Keratinocyte (primary cell): Measurements from ENCODE around the gene GDF3. TPM values are rescaled to one million over a fixed set of nuclear protein-coding genes. Genes with fewer than 3 reads are reported as not detected.

Experiments used
- DNase-seq: peaks from one replicate; pipeline ENCODE4 v3.0.0-alpha.2; 2011; ENCODE audit warnings: low read depth, missing footprints, low spot score
- FAIRE-seq: peaks from 2 replicates; lab custom pipeline; 2011; peaks lifted over from hg19 to GRCh38; lab: Jason Lieb, UNC
- H2AFZ ChIP-seq: 2 replicates; pipeline ENCODE4 v1.6.0; 2012; ENCODE audit warnings: low read length, control low read depth, inconsistent platforms; ENCODE audit not compliant: control insufficient read depth
- H3K27ac ChIP-seq: 2 replicates; pipeline ENCODE4 v1.5.1; 2011; ENCODE audit warnings: low read length; ENCODE audit not compliant: control insufficient read depth, insufficient read depth
- H3K27me3 ChIP-seq: 3 replicates; pipeline ENCODE4 v1.6.0; 2011; ENCODE audit warnings: low read length; ENCODE audit not compliant: control insufficient read depth, insufficient read depth; ENCODE audit errors: extremely low read depth
- H3K36me3 ChIP-seq, 2 experiments: 2 replicates in 1 of 2; 3 replicates in 1 of 2; pipeline ENCODE4 v1.5.1; 2011; ENCODE audit warnings: low read length in 2 of 2, mild to moderate bottlenecking in 1 of 2; ENCODE audit not compliant: control insufficient read depth in 2 of 2, insufficient read depth in 2 of 2; ENCODE audit errors: extremely low read depth in 1 of 2
- H3K4me1 ChIP-seq: 3 replicates; pipeline ENCODE4 v1.5.1; 2011; ENCODE audit warnings: low read length; ENCODE audit not compliant: control insufficient read depth, insufficient read depth; ENCODE audit errors: extremely low read depth
- H3K4me2 ChIP-seq: 3 replicates; pipeline ENCODE4 v1.6.0; 2011; ENCODE audit warnings: low read depth, low read length; ENCODE audit not compliant: control insufficient read depth, insufficient read depth; ENCODE audit errors: extremely low read depth
- H3K4me3 ChIP-seq, 3 experiments: fragments of 200-600 bp in 1 of 3; sonication (generic) in 1 of 3; 2 replicates in 2 of 3; 3 replicates in 1 of 3; pipeline ENCODE4 v1.5.1; 2011 to 2016; ENCODE audit warnings: low read length in 3 of 3, mild to moderate bottlenecking in 3 of 3, control low read depth in 2 of 3, inconsistent platforms in 1 of 3, low read depth in 1 of 3, mixed read lengths in 1 of 3, mixed run types in 1 of 3, moderate library complexity in 1 of 3; ENCODE audit not compliant: control insufficient read depth in 2 of 3, insufficient read depth in 2 of 3; ENCODE audit errors: extremely low read depth in 1 of 3
- H3K79me2 ChIP-seq: 2 replicates; pipeline ENCODE4 v1.6.0; 2012; ENCODE audit warnings: low read length; ENCODE audit not compliant: control insufficient read depth, insufficient read depth
- H3K9ac ChIP-seq: 3 replicates; pipeline ENCODE4 v1.6.0; 2011; ENCODE audit warnings: low read length; ENCODE audit not compliant: control insufficient read depth, insufficient read depth; ENCODE audit errors: extremely low read depth
- H3K9me1 ChIP-seq: 3 replicates; pipeline ENCODE4 v1.6.0; 2011; ENCODE audit warnings: low read length; ENCODE audit not compliant: control insufficient read depth, insufficient read depth; ENCODE audit errors: extremely low read depth
- H3K9me3 ChIP-seq: 2 replicates; pipeline ENCODE4 v1.5.1; 2012; ENCODE audit warnings: low read depth, low read length; ENCODE audit not compliant: control insufficient read depth
- H4K20me1 ChIP-seq: 3 replicates; pipeline ENCODE4 v1.6.0; 2011; ENCODE audit warnings: low read length; ENCODE audit not compliant: control insufficient read depth, insufficient read depth; ENCODE audit errors: extremely low read depth
- EZH2 ChIP-seq: IDR thresholded peaks from one replicate; pipeline ENCODE4 v1.6.1; 2012; ENCODE audit warnings: inconsistent platforms, mild to moderate bottlenecking, low read length, moderate library complexity
- dilution Hi-C: fragments of 300-500 bp; cut with MboI; formaldehyde crosslinking; loops from one replicate; pipeline ENCODE4 v1.7.0; 2020; ENCODE audit warnings: low sequenced_read_pairs; ENCODE audit not compliant: extremely low pct_ligation_motif_present
- polyA plus RNA-seq, 5 experiments: library from polyadenylated mRNA; depleted of rRNA in 3 of 5; stranded (reverse) in 3 of 5; stranded (forward) in 1 of 5; unstranded in 1 of 5; fragments of >200 nt; gene quantifications; 1 replicate in 1 of 5; 2 replicates in 3 of 5; 3 replicates in 1 of 5; pipeline versions ENCODE4 v1.2.1 to v1.2.3, GENCODE V29; 2011 to 2012; ENCODE audit warnings: missing spikeins in 2 of 5, low read depth in 1 of 5, low replicate concordance in 1 of 5
- TF ChIP-seq, protein P1 (sequence below), 3 experiments: IDR thresholded peaks in 1 of 3; conservative IDR thresholded peaks in 1 of 3; optimal IDR thresholded peaks in 1 of 3; 2 replicates in 2 of 3; 3 replicates in 1 of 3; pipeline versions ENCODE3 to v1.5.1; 2011; ENCODE audit warnings: low read length in 3 of 3, mild to moderate bottlenecking in 3 of 3, moderate library complexity in 2 of 3, control low read depth in 1 of 3, inconsistent platforms in 1 of 3; ENCODE audit not compliant: insufficient read depth in 2 of 3; ENCODE audit errors: extremely low read depth in 1 of 3

Gene GDF3
- polyA plus RNA-seq, 1 donor (not counting 4 experiments of a cell fraction or from before 2014, with no cell fraction given), result not detected

- no peak for DNase-seq
- Histone ChIP-seq H3K9me3 (no peaks in the 10 kb centered on the region), H3K4me2 (no peak within 1 kb of the TSS), H3K36me3 (no peaks in the 10 kb centered on the region), H4K20me1 (no peaks in the 10 kb centered on the region), H3K27me3 (no peaks in the 10 kb centered on the region), H3K4me3 (no peak within 1 kb of the TSS), H3K27ac (no peak within 1 kb of the TSS), H3K4me1 (no peaks in the 10 kb centered on the region), H3K79me2 (no peaks in the 10 kb centered on the region), H3K9ac (no peak within 1 kb of the TSS), H3K9me1 (no peaks in the 10 kb centered on the region), H2AFZ (no peak within 1 kb of the TSS)
- FAIRE-seq, result no peak
- dilution Hi-C loops, result no loop called here
- TF ChIP-seq, protein P1, sequence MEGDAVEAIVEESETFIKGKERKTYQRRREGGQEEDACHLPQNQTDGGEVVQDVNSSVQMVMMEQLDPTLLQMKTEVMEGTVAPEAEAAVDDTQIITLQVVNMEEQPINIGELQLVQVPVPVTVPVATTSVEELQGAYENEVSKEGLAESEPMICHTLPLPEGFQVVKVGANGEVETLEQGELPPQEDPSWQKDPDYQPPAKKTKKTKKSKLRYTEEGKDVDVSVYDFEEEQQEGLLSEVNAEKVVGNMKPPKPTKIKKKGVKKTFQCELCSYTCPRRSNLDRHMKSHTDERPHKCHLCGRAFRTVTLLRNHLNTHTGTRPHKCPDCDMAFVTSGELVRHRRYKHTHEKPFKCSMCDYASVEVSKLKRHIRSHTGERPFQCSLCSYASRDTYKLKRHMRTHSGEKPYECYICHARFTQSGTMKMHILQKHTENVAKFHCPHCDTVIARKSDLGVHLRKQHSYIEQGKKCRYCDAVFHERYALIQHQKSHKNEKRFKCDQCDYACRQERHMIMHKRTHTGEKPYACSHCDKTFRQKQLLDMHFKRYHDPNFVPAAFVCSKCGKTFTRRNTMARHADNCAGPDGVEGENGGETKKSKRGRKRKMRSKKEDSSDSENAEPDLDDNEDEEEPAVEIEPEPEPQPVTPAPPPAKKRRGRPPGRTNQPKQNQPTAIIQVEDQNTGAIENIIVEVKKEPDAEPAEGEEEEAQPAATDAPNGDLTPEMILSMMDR (optimal IDR thresholded peaks at IDR 0.05 in 1 of 3, IDR thresholded peaks at IDR 0.05 in 1 of 3, conservative IDR thresholded peaks at IDR 0.05 in 1 of 3; ENCODE audit: extremely low read depth in 1 of 3, insufficient read depth in 2 of 3, low read length in 3 of 3), result no peak
- no peak for TF ChIP-seq EZH2
Measured at GRCh38 chr12:7711133-7711532, 15.6 kb upstream of the GDF3 start, which contains the start of gene DPPA3. Gene DPPA3, plus strand, starts transcription at chr12:7711433. Its CDS starts 138 bp downstream, at chr12:7711571.

DNA sequence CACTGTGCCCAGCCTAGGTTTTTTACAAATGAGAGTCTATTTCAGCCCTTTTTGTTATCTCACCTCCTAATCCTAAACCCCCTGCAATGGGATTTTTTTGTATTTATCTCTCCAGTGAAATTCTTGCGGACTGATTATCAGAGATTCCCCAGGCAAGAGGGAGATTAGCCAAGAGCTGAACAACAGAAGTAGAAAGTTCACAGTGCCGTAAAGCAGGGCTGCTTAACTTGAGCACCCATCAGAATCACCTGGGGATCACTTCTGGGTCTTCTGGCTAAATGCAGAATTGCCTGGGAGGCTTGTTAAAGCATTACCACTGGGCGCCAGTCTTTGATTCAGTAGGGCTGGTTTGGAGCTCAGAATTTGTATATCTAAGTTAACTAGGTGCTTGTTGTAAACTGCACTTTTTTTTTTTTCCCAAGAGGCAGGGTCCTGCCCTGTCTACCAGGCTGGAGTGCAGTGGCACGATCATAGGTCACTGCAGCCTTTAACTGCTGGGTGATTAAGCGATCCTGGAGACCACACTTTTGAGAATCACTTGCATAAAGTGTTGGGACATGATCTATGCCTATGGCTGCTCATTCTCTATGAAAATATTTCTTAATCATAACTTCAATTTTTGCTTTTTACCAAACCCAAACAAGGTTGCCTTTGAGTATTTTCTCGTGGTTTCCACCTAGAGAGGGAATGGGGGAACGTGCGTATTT is 14.5 kb upstream of the GDF3 start:
- TF ChIP-seq EZH2, result no peak
- TF ChIP-seq, protein P1 (optimal IDR thresholded peaks at IDR 0.05 in 1 of 3, IDR thresholded peaks at IDR 0.05 in 1 of 3, conservative IDR thresholded peaks at IDR 0.05 in 1 of 3; ENCODE audit: extremely low read depth in 1 of 3, insufficient read depth in 2 of 3, low read length in 3 of 3), result no peak

More for the DNA sequence above, 14.5 kb upstream of the GDF3 start:
- Histone ChIP-seq H3K9ac (no peak overlapping the region), H3K9me3 (no peaks in the 10 kb centered on the region), H4K20me1 (no peaks in the 10 kb centered on the region), H3K4me1 (no peaks in the 10 kb centered on the region), H3K27me3 (no peaks in the 10 kb centered on the region), H3K27ac (no peak overlapping the region), H3K4me3 (no peak overlapping the region), H2AFZ (no peak overlapping the region), H3K9me1 (no peaks in the 10 kb centered on the region), H3K36me3 (no peaks in the 10 kb centered on the region), H3K4me2 (no peak overlapping the region), H3K79me2 (no peaks in the 10 kb centered on the region)
- no peak for DNase-seq
- FAIRE-seq, result no peak
- dilution Hi-C loops, result no loop called here
